HEK293T (cell line): ENCODE data around the gene SLC37A3.

ENCODE experiments used
- ARNT ChIP-seq: fragments of 450-650 bp; IDR thresholded peaks from 2 replicates; pipeline ENCODE4 v1.6.1; 2017; ENCODE audit warnings: mild to moderate bottlenecking
- BHLHE40 ChIP-seq: fragments of 450-650 bp; IDR thresholded peaks from 2 replicates; pipeline ENCODE4 v1.6.1; 2016; ENCODE audit warnings: mild to moderate bottlenecking, moderate library complexity, borderline replicate concordance
- CTBP1 ChIP-seq: fragments of 450-650 bp; IDR thresholded peaks from 2 replicates; pipeline ENCODE4 v1.6.1; 2016; ENCODE audit warnings: borderline replicate concordance
- FOXA1 ChIP-seq: fragments of 450-650 bp; IDR thresholded peaks from 2 replicates; pipeline ENCODE4 v1.6.1; 2016; ENCODE audit warnings: mild to moderate bottlenecking
- FOXK2 ChIP-seq: fragments of 450-650 bp; IDR thresholded peaks from 2 replicates; pipeline ENCODE4 v1.6.1; 2016; ENCODE audit warnings: mild to moderate bottlenecking
- FOXM1 ChIP-seq: fragments of 450-650 bp; IDR thresholded peaks from 2 replicates; pipeline ENCODE4 v1.6.1; 2017; ENCODE audit warnings: mild to moderate bottlenecking, borderline replicate concordance
- HDGF ChIP-seq: fragments of 450-650 bp; IDR thresholded peaks from 2 replicates; pipeline ENCODE4 v1.6.1; 2017; ENCODE audit warnings: antibody characterized with exemption, borderline replicate concordance
- L3MBTL2 ChIP-seq: fragments of 450-650 bp; conservative IDR thresholded peaks from 2 replicates; pipeline ENCODE4 v1.6.1; 2016; ENCODE audit warnings: mild to moderate bottlenecking
- LEF1 ChIP-seq: fragments of 450-650 bp; IDR thresholded peaks from 2 replicates; pipeline ENCODE4 v1.6.1; 2017; ENCODE audit warnings: mild to moderate bottlenecking, borderline replicate concordance
- NFRKB ChIP-seq: fragments of 450-650 bp; IDR thresholded peaks from 2 replicates; pipeline ENCODE4 v1.6.1; 2016; ENCODE audit warnings: mild to moderate bottlenecking, moderate library complexity
- SP1 ChIP-seq: fragments of 450-650 bp; IDR thresholded peaks from 2 replicates; pipeline ENCODE4 v1.6.1; 2017
- SUZ12 ChIP-seq: fragments of 450-650 bp; IDR thresholded peaks from 2 replicates; pipeline ENCODE4 v1.6.1; 2016; ENCODE audit warnings: mild to moderate bottlenecking
- TARDBP ChIP-seq: fragments of 450-650 bp; IDR thresholded peaks from 2 replicates; pipeline ENCODE4 v1.6.1; 2016

DNA sequence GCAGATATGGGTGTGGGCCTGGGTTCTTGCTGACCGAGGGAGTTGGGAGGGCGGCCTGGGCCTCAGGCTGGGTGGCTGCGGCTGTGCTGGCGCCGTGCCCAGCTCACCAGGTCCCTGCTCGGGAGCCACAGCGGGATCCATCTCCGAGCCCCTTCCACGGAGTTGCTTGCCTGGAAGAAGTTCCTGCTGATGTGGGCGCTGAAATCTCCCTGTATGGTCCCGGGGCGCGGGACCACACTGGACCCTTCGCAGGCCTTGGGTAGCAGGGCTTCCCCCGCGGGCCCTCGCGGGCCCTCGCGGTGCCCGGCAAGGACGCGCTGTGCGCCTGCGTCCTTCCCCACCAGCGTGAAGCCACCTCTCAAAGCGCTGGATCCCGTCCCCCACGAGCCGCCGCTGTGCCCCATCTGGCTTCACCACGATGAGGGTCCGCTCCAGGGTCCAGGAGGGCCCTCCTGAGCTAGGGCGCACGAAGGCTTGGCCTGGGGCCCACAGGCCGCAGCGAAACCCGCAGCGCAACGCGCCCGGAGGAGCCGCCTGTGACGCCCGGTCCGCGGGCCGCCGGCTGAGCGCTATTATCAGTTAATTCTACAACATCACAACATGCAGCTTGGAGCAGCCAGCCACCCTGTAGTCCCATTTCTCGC lies 37.0 kb upstream of the SLC37A3 start:
- TF ChIP-seq NFRKB (no peak), SP1 (no peak), FOXK2 (no peak), SUZ12 (no peak), FOXM1 (no peak), ARNT (no peak), BHLHE40 (no peak), L3MBTL2 (no peak), HDGF (no peak), FOXA1 (no peak), CTBP1 (no peak), LEF1 (no peak), TARDBP (no peak)
